Measurements from ENCODE around the gene ARFRP1. TPM values are rescaled to one million over a fixed set of nuclear protein-coding genes. Genes with fewer than 3 reads are reported as not detected.
A peak's percentile ranks its signal among the peaks of the same experiment; 100 is the strongest.

The ARFRP1 gene
- total and polyA plus RNA-seq, 2 of the 13 experiments (the other 11 are each of a cell fraction or from before 2014, with no cell fraction given) = 32.0 to 51.1 TPM

- TF ChIP-seq ZNF589 (CRISPR knock-in tag; conservative IDR thresholded peaks at IDR 0.05) (0 out of 2 replicates have a peak, but pooled peaks have one; percentile 35), ZNF605 (CRISPR knock-in tag; IDR thresholded peaks at IDR 0.05) (peak; percentile 42; the same call in 1 of the 2 replicates), GATAD1 (CRISPR knock-in tag; IDR thresholded peaks at IDR 0.05) (peak; percentile 23; the same call in 1 of the 2 replicates), ZBTB38 (CRISPR knock-in tag; IDR thresholded peaks at IDR 0.05) (peak; percentile 55; the same call in 1 of the 2 replicates), ZNF780A (CRISPR knock-in tag; IDR thresholded peaks at IDR 0.05) (no peak), CREBL2 (CRISPR knock-in tag; IDR thresholded peaks at IDR 0.05; ENCODE audit: borderline replicate concordance) (no peak), ZEB1 (IDR thresholded peaks at IDR 0.05; ENCODE audit: insufficient replicate concordance, low read depth) (no peak), SIN3A (IDR thresholded peaks at IDR 0.05; ENCODE audit: borderline replicate concordance, low read depth, low read length) (0 out of 2 replicates have a peak, but pooled peaks have one; percentile 41), PAXIP1 (CRISPR knock-in tag; conservative IDR thresholded peaks at IDR 0.05) (no peak; the same call in 1 of the 2 replicates), TFAP4 (IDR thresholded peaks at IDR 0.05; ENCODE audit: borderline replicate concordance, low read depth) (peak; percentile 18; the same call in 1 of the 2 replicates), ZBTB14 (CRISPR knock-in tag; IDR thresholded peaks at IDR 0.05) (0 out of 2 replicates have a peak, but pooled peaks have one; percentile 19), GATA4 (IDR thresholded peaks at IDR 0.05; ENCODE audit: borderline replicate concordance, low read depth) (no peak), ZFP90 (CRISPR knock-in tag; IDR thresholded peaks at IDR 0.05; ENCODE audit: borderline replicate concordance) (0 out of 2 replicates have a peak, but pooled peaks have one; percentile 25), HIVEP1 (CRISPR knock-in tag; IDR thresholded peaks at IDR 0.05) (0 out of 2 replicates have a peak, but pooled peaks have one; percentile 12), HIC2 (CRISPR knock-in tag; IDR thresholded peaks at IDR 0.05; ENCODE audit: low read depth) (0 out of 2 replicates have a peak, but pooled peaks have one; percentile 35), ZNF34 (CRISPR knock-in tag; IDR thresholded peaks at IDR 0.05; ENCODE audit: borderline replicate concordance) (0 out of 2 replicates have a peak, but pooled peaks have one; percentile 53), NRL (CRISPR knock-in tag; IDR thresholded peaks at IDR 0.05; ENCODE audit: borderline replicate concordance) (0 out of 2 replicates have a peak, but pooled peaks have one; percentile 65), CEBPB (IDR thresholded peaks at IDR 0.05; ENCODE audit: borderline replicate concordance, low read depth, low read length) (no peak), SOX13 (IDR thresholded peaks at IDR 0.05) (no peak), SOX13 (CRISPR knock-in tag; conservative IDR thresholded peaks at IDR 0.05 in 1 of 2, IDR thresholded peaks at IDR 0.05 in 1 of 2) (no peak)
Measured at GRCh38 chr20:63708301-63709148, 749 bp upstream of the ARFRP1 start (continued).
